Brain microvascular endothelial cell (primary cell): ENCODE measurements around the gene PCBP2.

Experiments used
- DNase-seq: peaks from one replicate; pipeline ENCODE4 v3.0.0-alpha.2; 2020
- H3K27ac ChIP-seq: fragments of 250-450 bp; sonication (Bioruptor Pico); 2 replicates; pipeline ENCODE4 v1.5.1; 2020; ENCODE audit warnings: mild to moderate bottlenecking, moderate library complexity
- H3K27me3 ChIP-seq: fragments of 250-450 bp; sonication (Bioruptor Pico); replicated peaks from 2 replicates; pipeline ENCODE4 v1.5.1; 2020; ENCODE audit warnings: mild to moderate bottlenecking
- H3K36me3 ChIP-seq: fragments of 250-450 bp; sonication (Bioruptor Pico); replicated peaks from 2 replicates; pipeline ENCODE4 v1.5.1; 2020; ENCODE audit warnings: mild to moderate bottlenecking
- H3K4me3 ChIP-seq: 2 replicates; pipeline ENCODE4 v1.5.1; 2011; ENCODE audit warnings: low read depth, mild to moderate bottlenecking, control low read depth, low read length, moderate library complexity
- CTCF ChIP-seq: IDR thresholded peaks from 2 replicates; pipeline ENCODE4 v1.5.1; 2011; ENCODE audit warnings: low read depth, mild to moderate bottlenecking, moderate library complexity, low read length, control low read depth, inconsistent platforms; ENCODE audit errors: missing control alignments
- in situ Hi-C: cut with HindIII; loops from 2 replicates; pipeline ENCODE4 v1.10.0; 2017; ENCODE audit warnings: low sequenced_read_pairs, low pct_ligation_motif_present

Gene PCBP2

GRCh38 chr12:53502983-53503728, 51.3 kb downstream of the PCBP2 start:
- H3K27me3 ChIP-seq: no peaks in the 10 kb centered on the region
- no peak for DNase-seq
- in situ Hi-C loops: no loop called here
- no peak overlapping the region for H3K4me3 ChIP-seq
- no peak for TF ChIP-seq CTCF
- H3K36me3 ChIP-seq: peaks cover 16% of the 10 kb centered on the region
- no peak overlapping the region for H3K27ac ChIP-seq

GRCh38 chr12:53504004-53504920, 52.4 kb downstream of the PCBP2 start:
- Histone ChIP-seq H3K27ac (no peak overlapping the region), H3K36me3 (peaks cover 16% of the 10 kb centered on the region), H3K27me3 (no peaks in the 10 kb centered on the region), H3K4me3 (no peak overlapping the region)
- in situ Hi-C loops: no loop called here
- TF ChIP-seq CTCF: no peak
- DNase-seq: no peak

- Histone ChIP-seq H3K27ac (no peak overlapping the region), H3K4me3 (no peak overlapping the region), H3K36me3 (peaks cover 16% of the 10 kb centered on the region), H3K27me3 (no peaks in the 10 kb centered on the region)
- DNase-seq: no peak
- in situ Hi-C loops: no loop called here
- no peak for TF ChIP-seq CTCF
These were observed 53.2 kb downstream of the PCBP2 start for GRCh38 chr12:53505086-53505485.

- no peaks in the 10 kb centered on the region for H3K27me3 ChIP-seq
- in situ Hi-C loops: no loop called here
- no peak for TF ChIP-seq CTCF
- peaks cover 22% of the 10 kb centered on the region for H3K36me3 ChIP-seq
- no peak for DNase-seq
- H3K27ac ChIP-seq: no peak overlapping the region
- no peak overlapping the region for H3K4me3 ChIP-seq
These were observed 53.9 kb downstream of the PCBP2 start for GRCh38 chr12:53505555-53506449.

- Histone ChIP-seq H3K4me3 (no peak overlapping the region), H3K36me3 (peaks cover 22% of the 10 kb centered on the region), H3K27me3 (no peaks in the 10 kb centered on the region), H3K27ac (no peak overlapping the region)
- TF ChIP-seq CTCF: no peak
- in situ Hi-C loops: no loop called here
- no peak for DNase-seq
These were observed 54.5 kb downstream of the PCBP2 start for GRCh38 chr12:53506450-53506785.
